Measurements from ENCODE around the gene IL31. TPM values are rescaled to one million over a fixed set of nuclear protein-coding genes. Genes with fewer than 3 reads are reported as not detected.

The IL31 gene
- total and polyA plus RNA-seq, 2 of the 4 experiments (the other 2 are of a cell fraction), result not detected

DNA sequence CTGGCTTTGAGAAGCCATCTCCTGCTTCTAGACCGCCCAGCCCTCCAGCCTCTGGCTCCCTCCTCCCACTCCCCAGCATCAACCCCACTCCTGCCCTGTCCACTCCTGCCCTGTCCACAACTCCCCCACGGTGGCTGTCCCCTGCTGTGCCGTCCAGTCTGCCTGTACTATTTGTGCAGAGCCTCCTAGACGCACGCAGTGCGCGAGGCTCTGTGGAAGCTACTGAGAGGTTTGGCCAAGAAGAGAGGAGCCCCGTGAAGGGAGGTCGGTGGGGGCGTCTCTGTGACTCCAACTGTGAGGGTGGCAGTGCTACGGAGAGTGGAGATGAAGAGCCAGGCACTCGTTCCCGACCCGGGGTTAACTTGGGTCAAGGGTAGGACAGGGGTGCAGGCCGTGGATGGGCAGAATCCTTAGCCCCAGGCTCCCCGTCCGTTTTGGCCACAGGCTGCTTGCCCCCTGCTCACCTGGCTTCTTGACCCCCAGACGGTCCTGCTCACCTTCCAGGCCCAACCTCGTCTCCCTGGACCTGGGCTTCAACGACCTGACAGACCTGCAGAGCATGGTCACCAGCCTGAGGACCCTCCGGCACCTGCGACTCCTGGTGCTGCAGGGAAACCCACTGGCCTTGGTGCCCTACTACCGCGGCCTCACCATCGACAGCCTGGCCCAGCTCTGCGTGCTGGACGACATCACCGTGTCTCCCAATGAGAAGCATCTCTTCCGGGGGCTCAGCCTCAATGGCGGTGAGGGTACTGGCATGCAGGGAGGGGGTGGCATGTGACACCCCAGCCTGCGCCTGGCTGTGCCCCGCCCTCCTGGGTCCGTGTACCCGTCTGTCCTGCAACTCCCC lies 15.8 kb upstream of the IL31 start:
- H3K36me3 ChIP-seq (ENCODE audit: control insufficient read depth, insufficient read depth, low read length), result no peaks in the 10 kb centered on the region
- H2AK9ac ChIP-seq (replicated peaks; ENCODE audit: low read depth, low read length, poor library complexity), result no peak overlapping the region
- no peak overlapping the region for H3K4me2 ChIP-seq (ENCODE audit: low read depth, low read length)
- H2BK15ac ChIP-seq (ENCODE audit: low read depth, low read length), result no peak overlapping the region
- H3K4me3 ChIP-seq (ENCODE audit: insufficient read depth, low read depth, low read length), result no peak overlapping the region
- H2BK120ac ChIP-seq (ENCODE audit: low read depth, low read length), result no peak overlapping the region
- no peak overlapping the region for H3K14ac ChIP-seq (replicated peaks; ENCODE audit: low read depth, low read length)
- no peak overlapping the region for H3K27ac ChIP-seq (ENCODE audit: insufficient read depth, low read length)
- H3K9me3 ChIP-seq (ENCODE audit: control insufficient read depth, insufficient read depth, low read length), result no peaks in the 10 kb centered on the region
- no peak overlapping the region for H2AFZ ChIP-seq (replicated peaks; ENCODE audit: low read length, poor library complexity)
- H4K20me1 ChIP-seq (ENCODE audit: insufficient read depth, low read length), result no peaks in the 10 kb centered on the region
- intact Hi-C loops (cut with micrococcal nuclease) (no loop called here), in situ Hi-C loops (cut with MboI; ENCODE audit: low sequenced_read_pairs) (loop anchor here (5.0 kb wide), 2 partner anchors 58 to 133 kb away; no protein-coding TSS in a partner anchor), dilution Hi-C loops (cut with HindIII; ENCODE audit: low sequenced_read_pairs, unreplicated experiment) (no loop called here)
- H4K5ac ChIP-seq (ENCODE audit: low read depth, low read length), result no peak overlapping the region
- H3K23ac ChIP-seq (ENCODE audit: low read depth, low read length), result no peak overlapping the region
- no peak overlapping the region for H4K91ac ChIP-seq (ENCODE audit: insufficient read depth, low read depth, low read length)
- no peak overlapping the region for H3K18ac ChIP-seq (ENCODE audit: low read depth, low read length)
- CTCF ChIA-PET, result interaction anchor here (0.7 to 1.8 kb wide), 4 partner anchors 42 to 274 kb away, joined by 3 to 11 read pairs (median 4); no protein-coding TSS in a partner anchor
- H3K9ac ChIP-seq (ENCODE audit: low read depth, low read length), result no peak overlapping the region
- no peaks in the 10 kb centered on the region for H3K79me1 ChIP-seq (ENCODE audit: low read depth in 1 of 2, low read length in 2 of 2)
- ATAC-seq (ENCODE audit: low read depth) (no peak), DNase-seq (no peak)
- peaks cover 3% of the 10 kb centered on the region; the same call in 1 of the 2 replicates for H3K4me1 ChIP-seq (ENCODE audit: control insufficient read depth, insufficient read depth, low read length)
- no peaks in the 10 kb centered on the region for H3K9me1 ChIP-seq (ENCODE audit: insufficient read depth, low read length)
- H2BK5ac ChIP-seq (ENCODE audit: low read depth, low read length, poor library complexity, severe bottlenecking), result no peak overlapping the region
- H3K27me3 ChIP-seq (ENCODE audit: control insufficient read depth, insufficient read depth, low read length), result no peaks in the 10 kb centered on the region
- H4K8ac ChIP-seq (ENCODE audit: low read depth in 2 of 2, low read length in 2 of 2), result no peak overlapping the region
- no TSS peak for BruUV-seq (replicated peaks)
- no peak overlapping the region for H2AK5ac ChIP-seq (ENCODE audit: low read depth, low read length)
- WGBS, 2 experiments (ENCODE audit: extremely low coverage in 2 of 2, insufficient read length in 1 of 2), result 89% methylated on average over 22 of the region's 34 CpGs; no CpG with 5 or more reads in 1 of the 2 experiments
- POLR2A ChIA-PET (ENCODE audit: unreplicated experiment), result no interaction called here
- H2BK20ac ChIP-seq (ENCODE audit: low read depth, low read length), result no peak overlapping the region
- H3K4ac ChIP-seq (ENCODE audit: low read depth, low read length), result no peak overlapping the region
- H3K56ac ChIP-seq (ENCODE audit: extremely low read depth, insufficient read depth, low read length), result no peak overlapping the region
- TF ChIP-seq POLR2A (IDR thresholded peaks at IDR 0.05; ENCODE audit: low read depth, low read length), result no peak
- TF ChIP-seq CTCF (conservative IDR thresholded peaks at IDR 0.05; ENCODE audit: low read depth, low read length), result no peak
- TF ChIP-seq RCOR1 (IDR thresholded peaks at IDR 0.05; ENCODE audit: insufficient replicate concordance, low read length), result no peak
- no peak for TF ChIP-seq NFE2L2 (IDR thresholded peaks at IDR 0.05; ENCODE audit: low read depth, low read length)
- TF ChIP-seq MAFK (IDR thresholded peaks at IDR 0.05; ENCODE audit: low read depth, low read length), result no peak
- no peak for TF ChIP-seq RAD21 (IDR thresholded peaks at IDR 0.05; ENCODE audit: low read length)
- TF ChIP-seq USF2 (IDR thresholded peaks at IDR 0.05; ENCODE audit: low read depth, low read length), result no peak
- TF ChIP-seq RFX5 (IDR thresholded peaks at IDR 0.05; ENCODE audit: low read depth, low read length), result no peak
- TF ChIP-seq BHLHE40 (IDR thresholded peaks at IDR 0.05; ENCODE audit: low read depth, low read length), result no peak
- no peak for TF ChIP-seq FOS (IDR thresholded peaks at IDR 0.05; ENCODE audit: low read depth, low read length)
- no peak for TF ChIP-seq MAZ (IDR thresholded peaks at IDR 0.05; ENCODE audit: borderline replicate concordance, low read depth, low read length)
- no peak for TF ChIP-seq SMC3 (IDR thresholded peaks at IDR 0.05; ENCODE audit: low read depth, low read length)
- no peak for TF ChIP-seq ELK1 (IDR thresholded peaks at IDR 0.05; ENCODE audit: borderline replicate concordance, low read depth, low read length)
- TF ChIP-seq CEBPB (IDR thresholded peaks at IDR 0.05; ENCODE audit: low read depth, low read length), result no peak
- no peak for TF ChIP-seq CHD1 (IDR thresholded peaks at IDR 0.05; ENCODE audit: low read depth, low read length)

Data from IMR-90 (cell line).